Progenitor cell of endocrine pancreas (in vitro differentiated cells): ENCODE data around the gene TBCEL. TPM values are rescaled to one million over a fixed set of nuclear protein-coding genes. Genes with fewer than 3 reads are reported as not detected.

Experiments
- DNase-seq: peaks from one replicate; pipeline ENCODE4 v3.0.0; 2021; ENCODE audit warnings: low spot score; ENCODE audit not compliant: unreplicated experiment
- H3K27ac Mint-ChIP-seq: 2 replicates; pipeline ENCODE4 v1.8.0; 2021; ENCODE audit warnings: mild to moderate bottlenecking, moderate library complexity, mixed read lengths
- H3K27me3 Mint-ChIP-seq: 2 replicates; pipeline ENCODE4 v1.8.0; 2021; ENCODE audit warnings: mixed read lengths
- H3K36me3 Mint-ChIP-seq: 2 replicates; pipeline ENCODE4 v1.8.0; 2022; ENCODE audit warnings: mixed read lengths; ENCODE audit not compliant: insufficient read depth
- H3K4me1 Mint-ChIP-seq: 2 replicates; pipeline ENCODE4 v1.8.0; 2021; ENCODE audit warnings: low read depth, mixed read lengths
- H3K4me3 Mint-ChIP-seq: 2 replicates; pipeline ENCODE4 v1.8.0; 2021; ENCODE audit warnings: low read depth, mild to moderate bottlenecking, moderate library complexity, mixed read lengths
- H3K9me3 Mint-ChIP-seq: 2 replicates; pipeline ENCODE4 v1.8.0; 2021; ENCODE audit warnings: low read depth, mixed read lengths
- CTCF ChIP-seq: fragments of 200-600 bp; sonication (generic); IDR thresholded peaks from one replicate; pipeline ENCODE4 v1.5.0; 2021; ENCODE audit warnings: antibody characterized with exemption, mild to moderate bottlenecking; ENCODE audit not compliant: unreplicated experiment
- total RNA-seq: library from RNA; stranded (reverse); gene quantifications from 2 replicates; pipeline ENCODE4 v1.2.1, GENCODE V29; 2021

The TBCEL gene
- total RNA-seq, 1 donor from 2014 or later: 28.6 TPM

- H3K4me3 Mint-ChIP-seq: no peak overlapping the region
- peaks cover 3% of the 10 kb centered on the region for H3K27me3 Mint-ChIP-seq
- H3K9me3 Mint-ChIP-seq: no peaks in the 10 kb centered on the region
- no peak overlapping the region for H3K27ac Mint-ChIP-seq
- no peaks in the 10 kb centered on the region for H3K36me3 Mint-ChIP-seq
- H3K4me1 Mint-ChIP-seq: peaks cover 2% of the 10 kb centered on the region
- no peak for TF ChIP-seq CTCF
- no peak for DNase-seq
These were observed 116.5 kb downstream of the TBCEL start for GRCh38 chr11:121140369-121140768.

Other genes starting within 250 kb of the TBCEL start
- 2.0 and 2.3 TPM in 2 replicates for gene TECTA, start 77.1 kb downstream of the TBCEL start, total RNA-seq